Measurements from ENCODE around the gene SPTBN1.
A peak's percentile ranks its signal among the peaks of the same experiment; 100 is the strongest.

Gene SPTBN1

GRCh38 chr2:54568876-54569321, 112.8 kb downstream of the SPTBN1 start:
- peak overlapping the region; percentile 63 for H3K4me2 ChIP-seq (ENCODE audit: low read length)
- H3K9me3 ChIP-seq (ENCODE audit: insufficient read depth, low read length), result no peaks in the 10 kb centered on the region
- no peak overlapping the region for H3K9ac ChIP-seq (ENCODE audit: low read length)
- H2AFZ ChIP-seq (ENCODE audit: low read depth, low read length), result no peak overlapping the region
- TF ChIP-seq EZH2phosphoT487 (IDR thresholded peaks at IDR 0.05; ENCODE audit: low read depth) (no peak), CTCF (IDR thresholded peaks at IDR 0.05; ENCODE audit: low read depth, low read length) (no peak)
- H3K27ac ChIP-seq (ENCODE audit: low read length), result no peak overlapping the region
- no peaks in the 10 kb centered on the region for H4K20me1 ChIP-seq (ENCODE audit: insufficient read depth, low read length)
- peaks cover 41% of the 10 kb centered on the region for H3K4me1 ChIP-seq (ENCODE audit: low read length)
- no peaks in the 10 kb centered on the region; the same call in 1 of the 2 replicates for H3K79me2 ChIP-seq (ENCODE audit: low read length)
- no peaks in the 10 kb centered on the region for H3K27me3 ChIP-seq (ENCODE audit: low read depth, low read length)
- no peaks in the 10 kb centered on the region for H3K36me3 ChIP-seq (replicated peaks; ENCODE audit: low read depth, low read length)
- peak overlapping the region; percentile 35 for H3K4me3 ChIP-seq (ENCODE audit: low read length)

GRCh38 chr2:54569745-54570301, 113.7 kb downstream of the SPTBN1 start:
- no peak overlapping the region for H2AFZ ChIP-seq (ENCODE audit: low read depth, low read length)
- TF ChIP-seq EZH2phosphoT487 (IDR thresholded peaks at IDR 0.05; ENCODE audit: low read depth) (no peak), CTCF (IDR thresholded peaks at IDR 0.05; ENCODE audit: low read depth, low read length) (no peak)
- no peak overlapping the region for H3K4me3 ChIP-seq (ENCODE audit: low read length)
- H3K9ac ChIP-seq (ENCODE audit: low read length), result no peak overlapping the region
- H3K79me2 ChIP-seq (ENCODE audit: low read length), result no peaks in the 10 kb centered on the region; the same call in 1 of the 2 replicates
- no peaks in the 10 kb centered on the region for H3K27me3 ChIP-seq (ENCODE audit: low read depth, low read length)
- H3K9me3 ChIP-seq (ENCODE audit: insufficient read depth, low read length), result no peaks in the 10 kb centered on the region
- H3K4me1 ChIP-seq (ENCODE audit: low read length), result peaks cover 41% of the 10 kb centered on the region
- peak overlapping the region; percentile 63 for H3K4me2 ChIP-seq (ENCODE audit: low read length)
- H3K27ac ChIP-seq (ENCODE audit: low read length), result no peak overlapping the region
- H4K20me1 ChIP-seq (ENCODE audit: insufficient read depth, low read length), result no peaks in the 10 kb centered on the region
- H3K36me3 ChIP-seq (replicated peaks; ENCODE audit: low read depth, low read length), result no peaks in the 10 kb centered on the region

GRCh38 chr2:54570321-54570855, 114.3 kb downstream of the SPTBN1 start:
- H4K20me1 ChIP-seq (ENCODE audit: insufficient read depth, low read length), result no peaks in the 10 kb centered on the region
- no peaks in the 10 kb centered on the region for H3K36me3 ChIP-seq (replicated peaks; ENCODE audit: low read depth, low read length)
- H3K4me2 ChIP-seq (ENCODE audit: low read length), result no peak overlapping the region; the same call in 1 of the 2 replicates
- H3K4me1 ChIP-seq (ENCODE audit: low read length), result peaks cover 41% of the 10 kb centered on the region
- TF ChIP-seq CTCF (IDR thresholded peaks at IDR 0.05; ENCODE audit: low read depth, low read length) (no peak), EZH2phosphoT487 (IDR thresholded peaks at IDR 0.05; ENCODE audit: low read depth) (no peak)
- no peaks in the 10 kb centered on the region for H3K9me3 ChIP-seq (ENCODE audit: insufficient read depth, low read length)
- no peak overlapping the region for H2AFZ ChIP-seq (ENCODE audit: low read depth, low read length)
- no peaks in the 10 kb centered on the region for H3K27me3 ChIP-seq (ENCODE audit: low read depth, low read length)
- H3K27ac ChIP-seq (ENCODE audit: low read length), result no peak overlapping the region
- no peaks in the 10 kb centered on the region; the same call in 1 of the 2 replicates for H3K79me2 ChIP-seq (ENCODE audit: low read length)
- H3K9ac ChIP-seq (ENCODE audit: low read length), result no peak overlapping the region
- no peak overlapping the region for H3K4me3 ChIP-seq (ENCODE audit: low read length)

GRCh38 chr2:54570925-54571694, 115.0 kb downstream of the SPTBN1 start:
- Histone ChIP-seq H3K4me1 (ENCODE audit: low read length) (peaks cover 41% of the 10 kb centered on the region), H3K4me3 (ENCODE audit: low read length) (no peak overlapping the region)

More at GRCh38 chr2:54570925-54571694, 115.0 kb downstream of the SPTBN1 start:
- Histone ChIP-seq H4K20me1 (ENCODE audit: insufficient read depth, low read length) (no peaks in the 10 kb centered on the region), H3K9ac (ENCODE audit: low read length) (no peak overlapping the region), H3K9me3 (ENCODE audit: insufficient read depth, low read length) (no peaks in the 10 kb centered on the region), H2AFZ (ENCODE audit: low read depth, low read length) (no peak overlapping the region), H3K27ac (ENCODE audit: low read length) (no peak overlapping the region), H3K27me3 (ENCODE audit: low read depth, low read length) (no peaks in the 10 kb centered on the region), H3K79me2 (ENCODE audit: low read length) (no peaks in the 10 kb centered on the region; the same call in 1 of the 2 replicates), H3K36me3 (replicated peaks; ENCODE audit: low read depth, low read length) (no peaks in the 10 kb centered on the region), H3K4me2 (ENCODE audit: low read length) (peak overlapping the region; percentile 43)
- TF ChIP-seq EZH2phosphoT487 (IDR thresholded peaks at IDR 0.05; ENCODE audit: low read depth) (no peak), CTCF (IDR thresholded peaks at IDR 0.05; ENCODE audit: low read depth, low read length) (no peak)
